ENCODE results near the gene GPR153. TPM values are rescaled to one million over a fixed set of nuclear protein-coding genes. Genes with fewer than 3 reads are reported as not detected.

GPR153 gene
- total and polyA plus RNA-seq, 2 donors from 2014 or later, result 1.1 to 8.6 TPM

GRCh38 chr1:6251681-6252373, 9.1 kb downstream of the GPR153 start:
- TF ChIP-seq CTCF (IDR thresholded peaks at IDR 0.05; ENCODE audit: borderline replicate concordance, extremely low read depth, insufficient read depth), result no peak
- intact Hi-C loops (cut with DNase I), result loop anchor here (10.0 kb wide), 1 partner anchor 93 kb away; no protein-coding TSS in a partner anchor
- Histone ChIP-seq H3K27ac (ENCODE audit: low read depth in 2 of 2, low read length in 2 of 2) (no peak overlapping the region), H3K27me3 (ENCODE audit: control insufficient read depth, insufficient read depth, low read length) (no peaks in the 10 kb centered on the region), H3K9ac (ENCODE audit: low read length in 3 of 3) (no peak overlapping the region), H3K9me3 (ENCODE audit: control insufficient read depth in 2 of 3, insufficient read depth in 1 of 3, low read length in 3 of 3) (no peaks in the 10 kb centered on the region), H3K4me1 (ENCODE audit: control insufficient read depth in 2 of 3, insufficient read depth in 2 of 3, low read depth in 1 of 3, low read length in 3 of 3) (peaks cover 0 to 2% (median 0%) of the 10 kb centered on the region in 3 donors), H3K36me3 (ENCODE audit: control insufficient read depth in 2 of 3, insufficient read depth in 3 of 3, low read length in 3 of 3) (no peaks in the 10 kb centered on the region), H3K4me3 (ENCODE audit: low read length in 3 of 3) (no peak overlapping the region)
- FAIRE-seq, result no peak
- peak in 1 of 5 donors; percentile 25 for DNase-seq

GRCh38 chr1:6251233-6251632, 9.7 kb downstream of the GPR153 start:
- DNase-seq (peak in 2 of 5 donors; percentile 38 to 72), FAIRE-seq (no peak)
- intact Hi-C loops (cut with DNase I), result loop anchor here (10.0 kb wide), 1 partner anchor 94 kb away; no protein-coding TSS in a partner anchor
- no peak overlapping the region for H3K27ac ChIP-seq (ENCODE audit: low read depth in 2 of 2, low read length in 2 of 2)
- peaks cover 0 to 2% (median 0%) of the 10 kb centered on the region in 3 donors for H3K4me1 ChIP-seq (ENCODE audit: control insufficient read depth in 2 of 3, insufficient read depth in 2 of 3, low read depth in 1 of 3, low read length in 3 of 3)
- H3K9me3 ChIP-seq (ENCODE audit: control insufficient read depth in 2 of 3, insufficient read depth in 1 of 3, low read length in 3 of 3), result no peaks in the 10 kb centered on the region
- no peak overlapping the region for H3K9ac ChIP-seq (ENCODE audit: low read length in 3 of 3)
- no peak for TF ChIP-seq CTCF (IDR thresholded peaks at IDR 0.05; ENCODE audit: borderline replicate concordance, extremely low read depth, insufficient read depth)
- H3K36me3 ChIP-seq (ENCODE audit: control insufficient read depth in 2 of 3, insufficient read depth in 3 of 3, low read length in 3 of 3), result no peaks in the 10 kb centered on the region
- peaks cover 3% of the 10 kb centered on the region for H3K27me3 ChIP-seq (ENCODE audit: control insufficient read depth, insufficient read depth, low read length)
- H3K4me3 ChIP-seq (ENCODE audit: low read length in 3 of 3), result no peak overlapping the region

GRCh38 chr1:6249739-6250689, 10.9 kb downstream of the GPR153 start:
- no peaks in the 10 kb centered on the region for H3K9me3 ChIP-seq (ENCODE audit: control insufficient read depth in 2 of 3, insufficient read depth in 1 of 3, low read length in 3 of 3)
- FAIRE-seq (no peak), DNase-seq (peak in 3 of 5 donors; percentile 9 to 79 (median 57))
- no peak overlapping the region for H3K27ac ChIP-seq (ENCODE audit: low read depth in 2 of 2, low read length in 2 of 2)
- no peak overlapping the region for H3K4me3 ChIP-seq (ENCODE audit: low read length in 3 of 3)
- H3K9ac ChIP-seq (ENCODE audit: low read length in 3 of 3), result no peak overlapping the region
- H3K27me3 ChIP-seq (ENCODE audit: control insufficient read depth, insufficient read depth, low read length), result peaks cover 6% of the 10 kb centered on the region
- no peak for TF ChIP-seq CTCF (IDR thresholded peaks at IDR 0.05; ENCODE audit: borderline replicate concordance, extremely low read depth, insufficient read depth)
- no peaks in the 10 kb centered on the region for H3K36me3 ChIP-seq (ENCODE audit: control insufficient read depth in 2 of 3, insufficient read depth in 3 of 3, low read length in 3 of 3)
- intact Hi-C loops (cut with DNase I), result loop anchor here (10.0 kb wide), 2 partner anchors 95 to 195 kb away; no protein-coding TSS in a partner anchor
- peaks cover 0 to 4% (median 0%) of the 10 kb centered on the region in 3 donors for H3K4me1 ChIP-seq (ENCODE audit: control insufficient read depth in 2 of 3, insufficient read depth in 2 of 3, low read depth in 1 of 3, low read length in 3 of 3)
